Uterus (tissue), 4 donors: ENCODE measurements around the gene TMEM106C. TPM values are rescaled to one million over a fixed set of nuclear protein-coding genes. Genes with fewer than 3 reads are reported as not detected.

Source experiments
- DNase-seq, 2 donors: peaks; one replicate each; pipeline ENCODE4 v3.0.0-alpha.2; 2019 to 2020
- H3K27ac ChIP-seq, 2 donors: fragments of 200-600 bp; sonication (generic); 1 replicate in 1 of 2; 2 replicates in 1 of 2; pipeline ENCODE4 v1.5.1; 2016 to 2018
- H3K27me3 ChIP-seq, 2 donors: fragments of 200-600 bp; sonication (generic); one replicate each; pipeline ENCODE4 v1.5.1; 2018 to 2019; ENCODE audit warnings: control low read depth in 1 of 2
- H3K36me3 ChIP-seq, 2 donors: fragments of 200-600 bp; sonication (generic); one replicate each; pipeline ENCODE4 v1.5.1; 2019; ENCODE audit warnings: control low read depth in 1 of 2
- H3K4me1 ChIP-seq, 2 donors: fragments of 200-600 bp; sonication (generic); one replicate each; pipeline ENCODE4 v1.5.1; 2018 to 2019; ENCODE audit warnings: control low read depth in 1 of 2
- H3K4me3 ChIP-seq, 2 donors: fragments of 200-600 bp; sonication (generic); 1 replicate in 1 of 2; 2 replicates in 1 of 2; pipeline ENCODE4 v1.5.1; 2018 to 2019; ENCODE audit warnings: mild to moderate bottlenecking in 1 of 2
- H3K9me3 ChIP-seq, 2 donors: fragments of 200-600 bp; sonication (generic); one replicate each; pipeline ENCODE4 v1.5.1; 2019; ENCODE audit warnings: control low read depth in 1 of 2
- POLR2A ChIP-seq, 2 donors: fragments of 450-650 bp; IDR thresholded peaks; one replicate each; pipeline ENCODE4 v1.6.1; 2016; ENCODE audit warnings: antibody characterized with exemption in 2 of 2, mild to moderate bottlenecking in 1 of 2, moderate library complexity in 1 of 2
- intact Hi-C: fragments of 100-400 bp; cut with DNase I; formaldehyde crosslinking; loops from one replicate; pipeline ENCODE4 v1.15.1; 2023; ENCODE audit warnings: low total_unique reads
- total RNA-seq, 4 donors: library from RNA; depleted of rRNA in 3 of 4; stranded (reverse); fragments of >200 nt in 3 of 4; gene quantifications; one replicate each; pipeline versions ENCODE4 v1.1.0 to v1.2.4, GENCODE V29; 2014 to 2023
- TF ChIP-seq, protein P1 (sequence below), 4 experiments: fragments of 200-600 bp in 2 of 4; fragments of 450-650 bp in 2 of 4; sonication (generic) in 2 of 4; IDR thresholded peaks; one replicate each; pipeline ENCODE4 v1.5.1; 2016 to 2019; ENCODE audit warnings: antibody characterized with exemption in 4 of 4, mild to moderate bottlenecking in 2 of 4, moderate library complexity in 1 of 4
- donor health status: DM: yes; HTN: yes; CAD: no.

The TMEM106C gene
- total RNA-seq, 4 donors from 2014 or later = 54.9 to 157 (median 77.6) TPM

DNA sequence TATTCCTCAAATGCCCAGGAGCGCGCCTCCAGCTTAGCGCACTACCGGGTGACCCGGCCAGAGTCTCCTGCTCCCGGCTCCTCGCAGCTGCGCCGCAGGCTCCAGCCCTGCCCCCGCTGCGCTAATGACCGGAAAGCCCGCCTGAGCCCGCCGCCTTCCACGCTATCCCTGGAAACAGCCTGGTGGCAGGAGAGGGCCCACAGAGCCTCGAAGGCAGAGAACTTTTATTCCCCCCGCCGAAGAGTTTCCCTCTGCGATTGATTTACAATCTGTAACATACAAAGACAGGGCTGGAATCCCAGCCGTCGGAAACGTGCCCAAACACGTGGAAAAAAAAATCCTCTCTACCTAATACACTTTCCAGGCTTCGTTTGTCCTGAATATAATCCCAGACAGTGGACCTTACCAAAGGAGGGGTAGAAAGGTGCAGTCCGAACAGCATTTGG, 39.4 kb downstream of the TMEM106C start:
- H3K4me3 ChIP-seq = peak overlapping the region in 1 of 2 donors; percentile 38
- peak in 1 of 2 donors; percentile 59 for DNase-seq
- TF ChIP-seq POLR2A (IDR thresholded peaks at IDR 0.05) = no peak
- TF ChIP-seq, protein P1, sequence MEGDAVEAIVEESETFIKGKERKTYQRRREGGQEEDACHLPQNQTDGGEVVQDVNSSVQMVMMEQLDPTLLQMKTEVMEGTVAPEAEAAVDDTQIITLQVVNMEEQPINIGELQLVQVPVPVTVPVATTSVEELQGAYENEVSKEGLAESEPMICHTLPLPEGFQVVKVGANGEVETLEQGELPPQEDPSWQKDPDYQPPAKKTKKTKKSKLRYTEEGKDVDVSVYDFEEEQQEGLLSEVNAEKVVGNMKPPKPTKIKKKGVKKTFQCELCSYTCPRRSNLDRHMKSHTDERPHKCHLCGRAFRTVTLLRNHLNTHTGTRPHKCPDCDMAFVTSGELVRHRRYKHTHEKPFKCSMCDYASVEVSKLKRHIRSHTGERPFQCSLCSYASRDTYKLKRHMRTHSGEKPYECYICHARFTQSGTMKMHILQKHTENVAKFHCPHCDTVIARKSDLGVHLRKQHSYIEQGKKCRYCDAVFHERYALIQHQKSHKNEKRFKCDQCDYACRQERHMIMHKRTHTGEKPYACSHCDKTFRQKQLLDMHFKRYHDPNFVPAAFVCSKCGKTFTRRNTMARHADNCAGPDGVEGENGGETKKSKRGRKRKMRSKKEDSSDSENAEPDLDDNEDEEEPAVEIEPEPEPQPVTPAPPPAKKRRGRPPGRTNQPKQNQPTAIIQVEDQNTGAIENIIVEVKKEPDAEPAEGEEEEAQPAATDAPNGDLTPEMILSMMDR (IDR thresholded peaks at IDR 0.05) = no peak
- H3K36me3 ChIP-seq = no peaks in the 10 kb centered on the region
- intact Hi-C loops = no loop called here
- no peaks in the 10 kb centered on the region for H3K9me3 ChIP-seq
- peaks cover 4 to 20% of the 10 kb centered on the region in 2 donors for H3K4me1 ChIP-seq
- no peak overlapping the region for H3K27ac ChIP-seq
- H3K27me3 ChIP-seq = peaks cover 11 to 15% of the 10 kb centered on the region in 2 donors

DNA sequence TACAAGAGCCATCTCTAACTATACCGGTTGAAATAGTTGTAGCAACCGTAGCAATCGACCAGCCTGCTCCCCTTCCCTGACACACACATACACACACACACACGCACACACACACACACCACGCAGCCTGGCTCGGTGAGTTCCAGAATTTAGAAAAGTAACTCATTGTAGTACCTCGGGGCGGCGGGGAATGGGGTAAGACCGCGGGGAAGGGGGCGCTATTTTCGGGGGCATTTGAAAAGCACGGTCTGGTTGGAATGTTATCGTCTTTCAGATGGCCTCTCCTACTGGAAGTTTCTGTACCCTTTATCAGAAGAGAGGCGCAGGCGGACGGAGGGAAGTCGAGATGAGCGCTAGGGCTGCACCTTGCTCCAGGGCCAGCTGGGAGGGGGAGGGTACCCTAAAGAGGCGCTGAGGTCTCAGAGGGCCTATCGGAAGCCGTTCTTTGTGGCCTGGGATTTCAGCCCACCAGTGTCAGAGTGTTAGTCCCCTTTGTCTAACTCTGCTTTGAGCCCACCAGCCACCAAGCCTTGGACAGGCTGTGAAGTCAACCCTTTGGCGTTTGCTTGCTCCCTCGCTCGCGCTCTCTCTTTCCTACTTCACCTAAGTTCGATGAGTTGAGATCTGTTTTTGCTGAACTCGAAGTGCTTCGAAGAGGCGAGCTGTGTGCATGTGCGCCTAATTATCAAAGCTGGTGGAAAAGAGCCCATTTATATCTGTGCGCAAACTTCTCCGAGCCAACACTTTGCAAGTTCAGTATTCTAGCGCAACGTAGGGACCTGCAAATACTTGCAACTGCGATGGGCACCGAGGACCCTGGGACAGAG, 40.0 kb downstream of the TMEM106C start:
- no peak for DNase-seq
- Histone ChIP-seq H3K36me3 (no peaks in the 10 kb centered on the region), H3K27me3 (peaks cover 11 to 15% of the 10 kb centered on the region in 2 donors), H3K9me3 (no peaks in the 10 kb centered on the region), H3K4me1 (peaks cover 4 to 20% of the 10 kb centered on the region in 2 donors), H3K27ac (no peak overlapping the region), H3K4me3 (peak overlapping the region in 1 of 2 donors; percentile 7)
- TF ChIP-seq, protein P1 (IDR thresholded peaks at IDR 0.05) = no peak
- TF ChIP-seq POLR2A (IDR thresholded peaks at IDR 0.05) = no peak
- intact Hi-C loops = no loop called here

DNA sequence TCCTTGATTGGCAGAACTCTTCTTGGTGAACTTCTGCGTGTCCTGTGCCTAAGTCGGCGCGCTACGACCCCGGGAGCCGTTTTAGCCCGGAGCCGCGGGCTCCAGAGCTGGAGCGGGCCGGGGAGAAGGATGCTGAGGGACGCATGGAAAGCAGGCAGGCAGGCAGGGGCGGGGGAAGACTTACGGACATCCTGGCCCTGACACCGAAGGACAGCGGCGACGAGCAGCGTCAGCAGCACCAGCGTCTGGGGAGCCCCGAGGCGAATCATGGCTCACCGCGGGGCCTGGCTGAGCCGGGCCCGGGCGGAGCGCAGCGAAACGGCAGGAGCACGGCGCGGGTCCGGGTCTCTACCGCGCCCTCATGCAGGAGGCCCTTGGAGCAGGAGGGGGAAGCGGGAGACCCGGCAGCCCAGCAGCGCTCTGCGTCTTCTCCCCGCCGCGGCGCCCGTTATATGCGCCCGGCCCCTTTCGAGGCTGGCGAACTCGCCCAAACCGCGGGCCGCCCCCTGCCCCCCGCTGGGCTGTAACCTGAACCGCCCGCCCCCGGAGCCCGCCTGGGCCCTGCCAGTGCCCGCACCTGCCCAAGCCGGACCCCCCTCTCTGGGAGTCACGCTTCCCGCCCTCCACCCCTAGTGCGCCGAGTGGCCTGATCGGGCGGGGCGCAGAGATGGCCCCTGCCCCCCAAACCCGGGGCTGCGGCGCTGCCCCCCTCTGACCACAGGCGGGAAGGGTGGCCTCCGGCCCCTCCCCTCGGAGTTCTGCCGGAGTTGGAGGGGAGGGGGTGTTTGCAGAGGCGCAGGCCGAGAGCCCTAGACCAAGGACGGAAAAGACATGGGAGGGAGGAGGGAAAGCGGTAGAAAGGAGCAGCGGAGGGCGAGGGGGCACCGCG, 40.9 kb downstream of the TMEM106C start, which contains the start of gene COL2A1:
TSS of gene COL2A1 (minus strand) at position 424 of the 889 bp plus-strand sequence. CDS start at position 269, 155 bp downstream.
- H3K27me3 ChIP-seq = peaks cover 11 to 15% of the 10 kb centered on the region in 2 donors
- H3K36me3 ChIP-seq = no peaks in the 10 kb centered on the region
- no peaks in the 10 kb centered on the region for H3K9me3 ChIP-seq
- H3K27ac ChIP-seq = no peak within 1 kb of the TSS
- TF ChIP-seq, protein P1 (IDR thresholded peaks at IDR 0.05) = no peak
- no peak for TF ChIP-seq POLR2A (IDR thresholded peaks at IDR 0.05)
- DNase-seq = no peak
- H3K4me3 ChIP-seq = peak within 1 kb of the TSS in 1 of 2 donors; percentile 7
- peaks cover 4 to 20% of the 10 kb centered on the region in 2 donors for H3K4me1 ChIP-seq
- intact Hi-C loops = no loop called here

DNA sequence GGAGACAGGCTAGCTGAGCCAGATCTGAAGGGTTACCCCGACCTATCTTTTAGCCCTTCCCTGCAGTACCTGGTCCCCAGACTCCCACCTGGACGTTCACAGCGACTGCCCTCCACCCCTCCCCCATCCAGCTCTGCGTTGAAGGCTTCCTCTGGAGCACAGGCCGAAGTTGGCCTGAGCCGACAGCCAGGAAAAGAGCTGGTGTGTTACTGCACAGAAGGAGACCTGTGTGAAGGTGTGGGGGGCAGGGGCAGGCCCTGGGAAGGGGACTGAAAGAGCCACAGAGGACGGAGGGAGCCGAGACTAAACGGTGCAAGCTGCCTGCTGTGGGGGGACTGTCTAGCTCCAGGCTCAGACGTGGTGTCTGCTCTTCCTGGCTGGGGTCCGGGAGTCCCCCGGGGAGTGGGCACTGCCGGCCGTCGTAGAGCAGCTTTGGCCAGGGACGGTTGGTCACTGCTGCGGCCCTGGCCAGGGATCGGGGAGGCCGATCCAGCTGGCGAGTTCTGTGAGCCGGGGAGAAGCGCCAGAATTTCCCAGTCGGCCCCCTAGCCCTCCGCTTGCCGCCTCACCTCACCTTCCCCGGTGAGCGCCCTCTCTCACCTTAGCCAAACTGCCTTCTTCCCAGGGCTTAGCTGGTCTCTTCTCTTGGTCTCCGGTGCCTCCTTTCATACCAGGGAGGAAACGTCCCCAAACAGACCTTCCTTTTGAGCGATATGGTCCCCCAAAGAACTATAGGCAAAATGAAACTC, 41.8 kb downstream of the TMEM106C start:
- peaks cover 11 to 15% of the 10 kb centered on the region in 2 donors for H3K27me3 ChIP-seq
- H3K36me3 ChIP-seq = no peaks in the 10 kb centered on the region
- no peaks in the 10 kb centered on the region for H3K9me3 ChIP-seq
- no peak for DNase-seq
- no peak overlapping the region for H3K27ac ChIP-seq
- TF ChIP-seq, protein P1 (IDR thresholded peaks at IDR 0.05) = no peak
- TF ChIP-seq POLR2A (IDR thresholded peaks at IDR 0.05) = no peak
- H3K4me1 ChIP-seq = peaks cover 4 to 20% of the 10 kb centered on the region in 2 donors
- H3K4me3 ChIP-seq = no peak overlapping the region
- intact Hi-C loops = no loop called here
